Retinal pigment epithelial cell (primary cell): ENCODE data around the gene KLHL17.

Source experiments
- DNase-seq: peaks from one replicate; pipeline ENCODE4 v3.0.0-alpha.2; 2010; ENCODE audit warnings: low read depth
- H3K4me3 ChIP-seq: 2 replicates; pipeline ENCODE4 v1.5.1; 2011; ENCODE audit warnings: mild to moderate bottlenecking, low read length, control low read depth, moderate library complexity
- TF ChIP-seq, protein P1 (sequence below): conservative IDR thresholded peaks from 2 replicates; pipeline ENCODE4 v1.5.1; 2011; ENCODE audit warnings: low read depth, low read length, control low read depth, inconsistent platforms

KLHL17 gene

DNA sequence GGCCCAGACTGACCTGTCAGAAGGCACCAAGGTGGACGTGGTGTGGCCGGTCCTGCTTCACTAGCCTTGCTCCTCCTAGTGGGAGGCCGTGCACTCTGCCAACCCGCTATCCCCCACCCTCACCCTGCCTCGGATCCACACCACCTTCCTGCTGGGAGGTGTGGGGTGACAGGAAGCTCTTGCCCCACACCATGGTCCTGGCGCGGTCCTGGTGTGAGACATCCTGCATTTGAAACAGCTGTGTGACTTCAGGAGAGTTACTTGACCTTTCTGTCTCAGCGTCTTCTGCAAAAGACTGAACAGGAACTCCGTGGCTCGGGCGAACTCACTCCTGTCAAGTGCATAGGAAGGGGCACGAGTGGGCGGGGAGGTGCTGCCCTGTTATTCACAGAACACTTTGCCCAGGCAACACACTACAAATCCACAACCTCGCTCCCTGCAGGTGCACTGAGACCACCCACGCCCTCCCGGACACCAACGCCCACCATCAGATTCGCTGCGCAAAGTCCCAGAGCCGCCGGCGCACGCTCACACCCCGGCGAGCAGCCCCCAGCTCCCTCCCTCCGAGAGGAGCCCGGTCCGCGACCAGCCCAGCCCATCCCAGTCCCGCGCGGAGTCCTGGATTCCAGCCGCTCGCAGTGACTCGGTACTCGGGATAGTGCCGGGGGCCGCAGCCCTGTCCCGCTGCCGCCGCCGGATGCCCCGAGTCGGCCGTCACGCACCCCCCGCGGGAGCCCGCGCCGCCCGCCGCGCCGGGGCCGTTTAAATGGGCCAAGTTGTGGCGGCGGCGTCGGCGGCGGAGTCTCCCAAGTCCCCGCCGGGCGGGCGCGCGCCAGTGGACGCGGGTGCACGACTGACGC lies 37.0 kb upstream of the KLHL17 start, which contains the start of gene SAMD11:
SAMD11 (plus strand) TSS at position 793 of the 860 bp plus-strand sequence. CDS start 509 bp downstream, outside the sequence.
- peak within 1 kb of the TSS; percentile 56 for H3K4me3 ChIP-seq
- DNase-seq = no peak
- TF ChIP-seq, protein P1, sequence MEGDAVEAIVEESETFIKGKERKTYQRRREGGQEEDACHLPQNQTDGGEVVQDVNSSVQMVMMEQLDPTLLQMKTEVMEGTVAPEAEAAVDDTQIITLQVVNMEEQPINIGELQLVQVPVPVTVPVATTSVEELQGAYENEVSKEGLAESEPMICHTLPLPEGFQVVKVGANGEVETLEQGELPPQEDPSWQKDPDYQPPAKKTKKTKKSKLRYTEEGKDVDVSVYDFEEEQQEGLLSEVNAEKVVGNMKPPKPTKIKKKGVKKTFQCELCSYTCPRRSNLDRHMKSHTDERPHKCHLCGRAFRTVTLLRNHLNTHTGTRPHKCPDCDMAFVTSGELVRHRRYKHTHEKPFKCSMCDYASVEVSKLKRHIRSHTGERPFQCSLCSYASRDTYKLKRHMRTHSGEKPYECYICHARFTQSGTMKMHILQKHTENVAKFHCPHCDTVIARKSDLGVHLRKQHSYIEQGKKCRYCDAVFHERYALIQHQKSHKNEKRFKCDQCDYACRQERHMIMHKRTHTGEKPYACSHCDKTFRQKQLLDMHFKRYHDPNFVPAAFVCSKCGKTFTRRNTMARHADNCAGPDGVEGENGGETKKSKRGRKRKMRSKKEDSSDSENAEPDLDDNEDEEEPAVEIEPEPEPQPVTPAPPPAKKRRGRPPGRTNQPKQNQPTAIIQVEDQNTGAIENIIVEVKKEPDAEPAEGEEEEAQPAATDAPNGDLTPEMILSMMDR = peak; percentile 14

GRCh38 chr1:923991-924655 lies 36.3 kb upstream of the KLHL17 start:
- peak overlapping the region; percentile 56 for H3K4me3 ChIP-seq
- no peak for DNase-seq
- TF ChIP-seq, protein P1 = no peak

GRCh38 chr1:924656-925560 lies 35.5 kb upstream of the KLHL17 start:
- TF ChIP-seq, protein P1 = no peak
- peak overlapping the region; percentile 56 for H3K4me3 ChIP-seq
- DNase-seq = no peak

DNA sequence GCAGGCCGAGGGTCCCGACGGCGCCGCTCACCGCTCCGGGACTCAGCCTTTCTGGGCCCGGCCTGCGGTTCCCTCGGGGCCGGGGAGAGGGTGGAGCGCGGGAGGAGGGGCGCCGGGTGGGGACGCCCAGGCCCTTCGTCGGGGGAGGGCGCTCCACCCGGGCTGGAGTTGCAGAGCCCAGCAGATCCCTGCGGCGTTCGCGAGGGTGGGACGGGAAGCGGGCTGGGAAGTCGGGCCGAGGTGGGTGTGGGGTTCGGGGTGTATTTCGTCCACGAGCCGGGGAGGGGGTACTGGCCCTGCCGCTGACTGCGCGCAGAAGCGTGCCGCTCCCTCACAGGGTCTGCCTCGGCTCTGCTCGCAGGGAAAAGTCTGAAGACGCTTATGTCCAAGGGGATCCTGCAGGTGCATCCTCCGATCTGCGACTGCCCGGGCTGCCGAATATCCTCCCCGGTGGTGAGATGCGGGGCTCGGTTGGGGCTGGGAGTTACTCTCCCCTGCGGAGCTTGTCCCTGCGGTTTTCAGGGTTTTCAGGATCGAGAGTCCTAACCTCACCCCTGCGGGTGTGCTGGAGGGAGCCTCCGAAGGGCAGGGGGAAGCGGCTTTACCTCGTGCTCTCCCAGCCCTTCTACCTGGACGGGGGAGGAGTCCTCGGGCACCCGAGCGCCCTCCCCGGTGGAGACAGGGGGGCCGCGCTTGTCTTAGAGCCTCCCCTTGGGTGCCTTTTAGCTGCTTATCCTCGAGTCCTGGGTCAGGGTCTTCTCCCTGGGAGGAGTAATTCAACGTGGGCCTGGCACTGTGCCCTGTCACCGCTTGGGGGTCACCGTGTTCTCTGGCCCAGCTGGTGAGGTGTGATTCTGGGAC lies 34.6 kb upstream of the KLHL17 start:
- H3K4me3 ChIP-seq = peak overlapping the region; percentile 56

GRCh38 chr1:927234-927633 lies 33.1 kb upstream of the KLHL17 start:
- no peak overlapping the region for H3K4me3 ChIP-seq
- TF ChIP-seq, protein P1 = no peak
- no peak for DNase-seq

More for the DNA sequence above, 34.6 kb upstream of the KLHL17 start:
- TF ChIP-seq, protein P1 = peak; percentile 15
- no peak for DNase-seq

GRCh38 chr1:927748-928147 lies 32.6 kb upstream of the KLHL17 start:
- H3K4me3 ChIP-seq = no peak overlapping the region
- TF ChIP-seq, protein P1 = no peak
- no peak for DNase-seq
